ENCODE measurements around the gene COG4.

COG4 gene

GRCh38 chr16:70430667-70431536, 92.5 kb downstream of the COG4 start:
- no peak for DNase-seq
